ENCODE measurements around the gene TMEM250.
"Not testable (repeated sequence)": the region's sequence is repeated elsewhere in the genome, so short reads cannot be mapped to it uniquely, and the experiment has no call there.

TMEM250 gene

DNA sequence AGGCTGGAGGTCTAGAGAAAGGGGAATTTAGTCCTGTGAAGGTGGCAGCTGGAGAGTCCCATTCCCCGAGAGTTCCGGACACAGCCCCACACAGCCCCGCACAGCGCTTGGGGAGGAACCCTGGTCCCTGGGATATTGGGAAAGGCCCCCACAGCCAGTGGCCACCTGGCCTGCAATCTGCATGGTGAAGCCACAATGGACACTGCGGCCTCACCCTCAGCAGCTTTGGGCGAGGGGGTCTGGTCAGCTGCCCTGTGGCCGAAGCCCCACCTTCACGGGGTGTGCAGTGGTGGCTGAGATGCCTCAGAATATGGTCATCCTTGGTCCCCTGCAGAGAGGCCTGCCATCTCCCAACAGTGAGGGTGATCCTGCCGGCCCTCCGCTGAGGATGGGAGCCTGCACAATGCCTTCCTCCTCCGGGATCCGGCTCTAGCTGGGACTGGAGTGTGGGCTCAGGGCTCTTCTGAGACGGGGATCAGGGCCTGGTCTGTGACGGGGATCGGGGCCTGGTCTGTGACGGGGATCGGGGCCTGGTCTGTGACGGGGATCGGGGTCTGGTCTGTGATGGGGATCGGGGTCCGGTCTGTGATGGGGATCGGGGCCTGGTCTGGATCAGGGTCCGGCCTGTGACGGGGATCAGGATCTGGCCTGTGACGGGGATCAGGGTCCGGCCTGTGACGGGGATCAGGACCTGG, 33.3 kb upstream of the TMEM250 start:
- Histone ChIP-seq H3K9ac (ENCODE audit: low read depth, low read length) (no peak overlapping the region), H3K9me3 (ENCODE audit: control insufficient read depth, insufficient read depth, low read length) (no peaks in the 10 kb centered on the region), H3K4me1 (ENCODE audit: insufficient read depth, low read length) (peaks cover 4% of the 10 kb centered on the region; the same call in 1 of the 2 replicates)

DNA sequence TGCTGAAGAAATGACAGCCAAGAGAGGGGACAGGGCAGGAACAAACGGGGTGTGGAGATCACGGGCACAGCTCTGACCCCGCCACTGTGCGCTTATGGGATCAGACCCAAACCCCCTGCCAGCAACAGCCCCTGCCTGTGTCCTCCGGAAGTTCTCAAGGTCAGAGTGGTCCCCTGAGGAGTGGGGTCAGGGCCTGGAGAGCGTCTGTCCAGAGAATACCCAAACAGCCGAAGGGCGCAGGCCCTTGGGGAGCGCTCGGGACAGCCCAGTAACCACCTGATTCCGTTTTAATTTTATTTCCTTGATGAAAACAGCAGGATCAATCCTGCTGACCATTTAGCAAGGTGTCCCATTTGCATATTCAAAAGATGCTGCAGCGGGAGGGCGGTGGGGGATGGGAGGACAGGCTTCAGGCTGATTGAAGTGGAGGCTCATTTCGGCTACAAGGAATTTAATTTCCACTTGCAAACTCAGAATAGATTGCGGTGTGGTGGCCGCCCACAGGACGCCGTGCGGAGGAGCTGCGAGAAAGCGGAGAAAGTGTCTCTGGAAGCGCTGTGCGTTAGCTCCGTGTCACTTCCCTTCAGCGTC, 32.6 kb upstream of the TMEM250 start:
- H3K9ac ChIP-seq (ENCODE audit: low read depth, low read length) = no peak overlapping the region

More for the DNA sequence above, 33.3 kb upstream of the TMEM250 start:
- H3K36me3 ChIP-seq (ENCODE audit: insufficient read depth, low read length) = no peaks in the 10 kb centered on the region

DNA sequence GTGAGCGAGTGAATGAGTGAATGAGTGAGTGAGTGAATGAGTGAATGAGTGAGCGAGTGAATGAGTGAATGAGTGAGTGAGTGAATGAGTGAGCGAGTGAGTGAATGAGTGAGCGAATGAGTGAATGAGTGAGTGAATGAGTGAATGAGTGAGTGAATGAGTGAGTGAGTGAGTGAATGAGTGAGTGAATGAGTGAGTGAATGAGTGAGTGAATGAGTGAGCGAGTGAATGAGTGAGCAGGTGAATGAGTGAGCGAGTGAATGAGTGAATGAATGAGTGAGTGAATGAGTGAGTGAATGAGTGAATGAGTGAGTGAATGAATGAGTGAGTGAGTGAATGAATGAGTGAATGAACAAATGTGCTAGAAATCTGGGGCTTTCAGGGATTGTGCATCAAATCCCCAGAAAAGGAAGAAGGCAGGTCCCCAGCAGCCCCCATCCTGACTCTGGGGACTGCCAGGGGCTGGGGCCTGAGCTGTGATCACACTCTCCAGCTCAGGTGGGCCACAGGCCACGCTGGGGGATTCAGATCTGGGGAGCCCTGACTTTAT, 32.1 kb upstream of the TMEM250 start:
- not testable (repeated sequence) for H3K36me3 ChIP-seq (ENCODE audit: insufficient read depth, low read length); H3K9ac ChIP-seq (ENCODE audit: low read depth, low read length); H3K4me1 ChIP-seq (ENCODE audit: insufficient read depth, low read length); H3K9me3 ChIP-seq (ENCODE audit: control insufficient read depth, insufficient read depth, low read length)

More for the DNA sequence above, 32.6 kb upstream of the TMEM250 start:
- Histone ChIP-seq H3K9me3 (ENCODE audit: control insufficient read depth, insufficient read depth, low read length) (no peaks in the 10 kb centered on the region), H3K4me1 (ENCODE audit: insufficient read depth, low read length) (peaks cover 4% of the 10 kb centered on the region; the same call in 1 of the 2 replicates), H3K36me3 (ENCODE audit: insufficient read depth, low read length) (no peaks in the 10 kb centered on the region)

DNA sequence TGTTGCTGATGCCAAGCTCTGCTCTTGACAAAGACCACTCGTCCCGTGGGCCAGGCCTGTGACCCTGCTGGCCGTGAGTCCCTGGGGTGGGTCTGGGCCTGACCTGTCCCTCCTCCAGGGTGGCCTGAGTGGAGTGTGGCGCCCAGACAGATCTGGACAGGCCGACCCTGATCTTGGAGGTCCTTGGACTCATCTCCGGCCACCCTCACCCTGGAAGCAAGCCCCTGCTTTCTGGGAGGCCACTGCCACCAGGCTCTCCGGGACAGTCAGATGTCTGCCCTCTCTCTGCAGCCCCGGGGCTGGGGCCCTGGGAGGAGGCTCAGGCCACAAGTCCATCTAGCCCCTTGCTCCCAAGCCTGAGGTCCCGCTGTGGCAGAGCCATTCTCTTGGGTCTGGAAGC, 31.2 kb upstream of the TMEM250 start:
- no peak overlapping the region for H3K9ac ChIP-seq (ENCODE audit: low read depth, low read length)
- H3K36me3 ChIP-seq (ENCODE audit: insufficient read depth, low read length) = no peaks in the 10 kb centered on the region
- no peaks in the 10 kb centered on the region for H3K9me3 ChIP-seq (ENCODE audit: control insufficient read depth, insufficient read depth, low read length)
- peaks cover 4% of the 10 kb centered on the region; the same call in 1 of the 2 replicates for H3K4me1 ChIP-seq (ENCODE audit: insufficient read depth, low read length)

DNA sequence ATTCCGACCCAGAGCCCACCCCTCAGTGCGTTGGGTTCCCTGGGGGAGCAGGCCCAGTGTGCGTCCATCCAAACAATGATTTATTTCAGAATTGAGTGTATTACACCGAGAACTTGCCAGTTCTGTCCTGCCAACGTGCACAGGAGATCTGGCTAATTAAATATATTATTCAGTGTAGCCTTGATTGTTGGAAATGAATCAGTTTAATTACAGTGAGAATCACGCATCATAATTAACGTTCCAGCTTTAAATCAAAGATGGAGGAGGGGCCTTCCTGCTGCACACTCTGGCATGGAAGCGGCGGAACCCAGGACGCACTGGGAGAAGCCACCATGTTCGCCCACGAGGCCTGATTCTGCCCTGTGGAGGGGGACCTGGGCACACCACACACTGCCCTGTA, 30.7 kb upstream of the TMEM250 start:
- no peaks in the 10 kb centered on the region for H3K36me3 ChIP-seq (ENCODE audit: insufficient read depth, low read length)
- peaks cover 4% of the 10 kb centered on the region; the same call in 1 of the 2 replicates for H3K4me1 ChIP-seq (ENCODE audit: insufficient read depth, low read length)
- no peaks in the 10 kb centered on the region for H3K9me3 ChIP-seq (ENCODE audit: control insufficient read depth, insufficient read depth, low read length)
- no peak overlapping the region for H3K9ac ChIP-seq (ENCODE audit: low read depth, low read length)

DNA sequence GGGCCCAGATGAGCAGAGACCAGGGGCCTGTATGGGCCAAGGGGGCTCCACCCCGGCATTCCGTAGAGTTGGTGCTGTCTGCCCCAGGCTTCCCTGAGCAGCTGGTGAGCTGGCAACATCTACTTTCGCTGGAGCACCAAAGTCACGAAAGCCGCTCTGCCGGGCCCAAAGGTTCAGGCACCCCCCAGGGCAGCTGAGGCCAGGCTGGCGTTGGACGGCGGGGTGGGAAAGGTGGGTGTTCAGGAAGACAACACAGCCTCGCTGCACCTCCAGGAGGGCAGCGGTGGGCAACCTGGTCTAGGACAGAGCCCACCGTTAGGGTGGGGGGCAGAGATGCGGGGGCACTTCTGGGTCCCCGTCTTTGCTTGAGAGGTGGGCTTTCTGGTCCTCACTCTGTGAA, 30.1 kb upstream of the TMEM250 start:
- Histone ChIP-seq H3K9ac (ENCODE audit: low read depth, low read length) (no peak overlapping the region), H3K9me3 (ENCODE audit: control insufficient read depth, insufficient read depth, low read length) (no peaks in the 10 kb centered on the region), H3K4me1 (ENCODE audit: insufficient read depth, low read length) (peaks cover 4% of the 10 kb centered on the region; the same call in 1 of the 2 replicates), H3K36me3 (ENCODE audit: insufficient read depth, low read length) (no peaks in the 10 kb centered on the region)

DNA sequence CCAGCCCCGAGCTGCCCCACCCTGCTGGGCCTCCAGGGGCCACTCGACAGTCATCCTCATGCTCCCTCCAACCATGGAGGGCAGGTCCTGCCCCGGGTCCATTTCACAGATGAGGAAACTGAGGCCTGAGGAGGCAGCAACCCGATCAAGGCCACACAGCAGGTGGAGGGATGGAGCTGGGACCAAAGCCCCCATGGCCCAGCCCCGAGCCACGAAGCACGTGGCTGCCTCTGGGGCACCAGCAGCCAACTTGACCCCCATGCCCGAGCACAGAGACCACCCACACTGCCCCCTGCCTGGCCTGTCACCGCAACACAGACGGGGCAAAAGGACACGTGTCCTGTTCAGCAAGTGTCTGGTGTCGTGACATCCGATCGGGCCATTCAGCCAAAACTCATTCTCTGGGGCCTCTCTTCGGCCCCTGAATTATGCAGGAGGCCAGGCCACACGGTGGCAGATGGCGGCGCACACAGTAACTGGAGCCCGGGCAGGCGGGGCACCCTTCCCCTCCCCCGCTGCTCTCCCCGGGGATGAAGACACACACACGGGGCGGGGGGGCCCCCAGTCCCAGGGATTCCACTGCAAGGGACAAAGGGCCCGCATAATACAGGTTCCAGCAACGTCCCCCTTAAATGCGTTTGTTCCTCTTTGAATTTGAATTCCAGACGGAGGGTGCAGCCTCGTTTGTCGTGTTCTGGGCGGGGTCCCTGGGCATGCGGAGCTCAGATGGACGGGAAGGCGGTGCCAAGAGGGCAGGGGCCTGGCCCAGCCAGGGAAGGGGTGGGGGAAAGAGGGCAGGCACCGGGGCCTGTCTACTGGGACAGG, 29.4 kb upstream of the TMEM250 start:
- no peaks in the 10 kb centered on the region for H3K9me3 ChIP-seq (ENCODE audit: control insufficient read depth, insufficient read depth, low read length)
- H3K9ac ChIP-seq (ENCODE audit: low read depth, low read length) = no peak overlapping the region
- H3K4me1 ChIP-seq (ENCODE audit: insufficient read depth, low read length) = peaks cover 4% of the 10 kb centered on the region; the same call in 1 of the 2 replicates

DNA sequence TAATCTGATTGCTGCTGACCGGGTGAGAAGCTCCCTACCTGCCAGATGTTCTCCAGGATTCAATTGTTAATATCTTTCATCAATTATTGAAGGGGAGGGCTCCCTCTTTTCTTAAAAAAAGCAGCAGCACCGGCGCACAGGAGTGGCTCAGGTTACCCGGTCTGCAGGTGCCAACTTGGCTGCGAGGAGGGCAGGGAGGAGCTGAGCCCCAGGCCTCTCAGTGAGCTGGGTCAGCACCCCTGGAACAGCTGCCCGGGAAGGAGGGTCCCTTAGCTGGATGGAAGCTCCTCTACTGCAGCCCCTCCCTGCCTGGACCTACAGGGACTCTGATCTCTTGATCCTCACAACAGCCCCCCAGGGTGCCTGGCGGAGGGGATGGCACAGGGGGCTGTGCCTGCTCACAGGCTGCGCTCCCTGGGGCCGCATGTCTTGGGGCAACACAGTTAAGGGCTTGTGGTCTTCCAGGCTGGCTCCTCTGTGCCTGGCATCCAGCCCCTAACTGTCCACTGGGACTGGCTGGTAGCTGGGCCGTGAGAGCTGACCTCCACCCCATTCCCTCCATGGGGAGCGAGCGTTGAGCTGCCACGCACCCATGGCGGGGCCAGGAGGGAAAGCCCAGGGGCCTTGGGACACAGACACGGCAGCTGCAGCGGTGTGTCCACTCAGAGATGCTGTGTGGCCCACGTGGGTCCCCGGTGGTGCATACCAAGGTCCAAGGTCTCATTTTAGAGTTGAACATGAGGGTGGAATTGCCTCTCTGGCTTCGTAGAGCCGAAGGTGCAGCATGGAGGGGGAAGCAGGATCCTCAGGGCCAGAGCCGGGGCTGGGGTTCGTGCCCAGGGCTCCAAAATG, 28.6 kb upstream of the TMEM250 start:
- Histone ChIP-seq H3K36me3 (ENCODE audit: insufficient read depth, low read length) (no peaks in the 10 kb centered on the region), H3K4me1 (ENCODE audit: insufficient read depth, low read length) (peaks cover 5% of the 10 kb centered on the region; the same call in 1 of the 2 replicates), H3K9ac (ENCODE audit: low read depth, low read length) (no peak overlapping the region), H3K9me3 (ENCODE audit: control insufficient read depth, insufficient read depth, low read length) (no peaks in the 10 kb centered on the region)

More for the DNA sequence above, 29.4 kb upstream of the TMEM250 start:
- no peaks in the 10 kb centered on the region for H3K36me3 ChIP-seq (ENCODE audit: insufficient read depth, low read length)

DNA sequence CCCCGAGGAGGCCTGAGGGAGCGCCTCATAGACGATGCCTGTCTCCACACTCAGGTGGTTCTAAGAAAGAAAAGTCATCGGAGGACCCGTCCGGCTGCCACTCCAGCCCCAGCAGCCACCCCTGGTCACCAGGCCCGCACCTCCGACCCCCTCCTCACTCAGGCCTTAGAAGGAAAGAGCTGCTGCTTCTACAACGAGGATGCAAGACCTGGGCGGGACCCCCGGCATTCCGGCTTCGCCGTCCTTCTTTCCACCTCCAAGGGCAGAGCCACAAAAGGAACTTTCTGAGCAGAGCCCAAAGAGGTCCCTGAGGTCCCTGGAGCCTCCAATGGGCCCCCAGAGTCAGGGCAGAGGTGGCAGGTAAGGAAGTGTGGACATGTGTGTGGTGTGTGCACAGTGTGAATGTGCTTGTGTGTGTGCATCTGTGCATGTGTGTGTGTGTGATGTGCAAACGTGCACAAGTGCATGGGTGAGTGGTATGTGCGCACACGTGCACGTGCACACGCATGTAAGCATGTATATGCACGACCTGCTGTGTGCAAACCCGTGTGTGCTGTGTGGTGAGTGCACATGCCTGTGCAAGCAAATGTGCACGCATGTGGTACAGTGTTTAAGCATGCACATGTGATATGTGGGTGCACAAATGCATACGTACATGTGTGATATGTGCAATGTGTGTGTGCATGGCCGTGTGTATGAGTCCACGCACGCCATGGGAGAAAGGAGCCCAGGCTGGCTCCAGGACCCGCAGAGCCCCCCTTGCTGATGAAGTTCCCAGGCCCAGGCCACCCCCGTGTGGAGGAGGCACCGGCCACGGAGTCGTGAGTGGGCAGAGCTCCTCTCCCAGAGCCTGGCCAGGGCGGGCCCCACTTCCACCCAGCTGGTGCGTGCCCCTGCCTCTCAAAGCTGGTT, 27.7 kb upstream of the TMEM250 start:
- no peak overlapping the region for H3K9ac ChIP-seq (ENCODE audit: low read depth, low read length)
- H3K9me3 ChIP-seq (ENCODE audit: control insufficient read depth, insufficient read depth, low read length) = no peaks in the 10 kb centered on the region
- H3K4me1 ChIP-seq (ENCODE audit: insufficient read depth, low read length) = peaks cover 3% of the 10 kb centered on the region; the same call in 1 of the 2 replicates
- H3K36me3 ChIP-seq (ENCODE audit: insufficient read depth, low read length) = no peaks in the 10 kb centered on the region

DNA sequence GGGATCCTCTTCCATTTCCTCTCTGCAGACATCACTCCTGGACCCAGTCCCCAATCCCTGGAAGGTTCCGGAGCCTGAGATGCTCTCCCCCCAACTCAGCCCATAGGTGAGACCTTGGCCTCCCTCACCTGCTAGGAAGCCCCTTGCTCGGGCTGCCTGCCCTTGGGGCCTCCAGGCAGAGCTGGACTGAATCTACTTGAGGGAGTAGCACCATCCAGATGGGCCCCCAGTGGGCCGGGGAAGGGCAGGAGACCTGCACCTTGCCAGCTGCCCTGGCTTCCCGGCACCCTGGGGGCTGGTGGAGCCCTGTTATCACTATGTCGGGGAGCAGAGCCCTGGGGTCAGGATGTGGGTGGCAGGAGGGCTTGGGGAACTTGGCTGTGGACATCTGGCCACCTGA, 26.9 kb upstream of the TMEM250 start:
- no peaks in the 10 kb centered on the region for H3K9me3 ChIP-seq (ENCODE audit: control insufficient read depth, insufficient read depth, low read length)
- no peak overlapping the region for H3K9ac ChIP-seq (ENCODE audit: low read depth, low read length)
- H3K4me1 ChIP-seq (ENCODE audit: insufficient read depth, low read length) = peaks cover 3% of the 10 kb centered on the region; the same call in 1 of the 2 replicates
- H3K36me3 ChIP-seq (ENCODE audit: insufficient read depth, low read length) = no peaks in the 10 kb centered on the region

DNA sequence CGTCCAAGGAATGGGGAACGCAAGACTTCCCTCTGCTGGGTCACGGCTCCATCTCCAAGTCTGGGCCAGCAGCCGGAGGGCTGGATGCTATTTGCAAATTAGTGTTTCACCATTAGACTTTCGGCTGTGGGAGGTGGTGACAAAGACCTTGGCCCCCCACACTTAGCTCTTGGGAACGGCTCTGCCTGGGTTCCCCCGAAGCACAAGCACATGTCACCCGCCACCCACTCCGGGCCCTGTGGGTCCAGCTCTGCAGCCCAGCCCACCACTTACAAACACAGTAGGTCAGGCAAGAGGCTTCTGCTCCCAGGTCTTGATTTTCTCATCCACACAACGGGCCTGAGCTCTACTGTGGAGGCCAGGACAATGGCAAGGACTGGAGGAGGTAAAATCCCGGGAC, 25.8 kb upstream of the TMEM250 start:
- Histone ChIP-seq H3K4me1 (ENCODE audit: insufficient read depth, low read length) (peaks cover 3% of the 10 kb centered on the region; the same call in 1 of the 2 replicates), H3K36me3 (ENCODE audit: insufficient read depth, low read length) (no peaks in the 10 kb centered on the region), H3K9ac (ENCODE audit: low read depth, low read length) (no peak overlapping the region)

DNA sequence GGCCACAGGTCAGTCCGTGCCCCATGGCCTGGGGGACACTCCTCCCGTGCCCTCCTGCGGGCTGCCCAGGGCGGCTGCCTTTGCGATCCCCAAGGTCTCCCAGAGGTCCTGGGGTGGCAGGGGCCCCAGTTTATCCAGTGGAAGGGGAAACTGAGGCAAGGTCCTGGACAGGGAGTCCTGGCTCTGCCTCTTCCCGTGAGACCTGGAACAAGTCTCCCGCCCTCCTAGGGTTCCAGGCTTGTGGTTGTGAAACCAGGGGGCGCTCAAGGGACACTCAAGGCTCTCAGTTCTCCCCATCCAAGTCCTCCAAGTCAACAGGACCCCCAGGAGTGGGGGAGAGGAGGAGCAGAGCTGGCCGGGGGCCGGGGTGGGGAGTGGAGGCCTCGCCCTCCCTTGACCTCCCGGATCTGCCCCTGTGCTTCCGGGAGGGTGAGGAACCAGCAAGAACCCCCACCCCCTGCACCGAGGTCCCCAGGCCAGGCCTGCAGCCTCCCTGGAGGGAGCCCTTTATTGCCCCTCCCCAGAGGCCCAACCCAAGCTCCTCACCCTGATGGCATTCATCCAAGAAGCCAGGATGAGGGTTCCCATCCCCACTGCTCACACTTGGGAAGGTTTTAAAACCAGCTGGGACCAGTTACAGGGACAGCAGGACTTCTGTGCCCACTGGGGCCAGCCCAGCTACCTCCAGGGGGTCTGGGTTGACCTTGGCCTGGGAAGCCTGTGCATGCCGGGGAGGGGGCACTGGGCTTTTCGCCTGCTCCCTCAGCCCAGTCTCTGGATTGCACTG, 24.7 kb upstream of the TMEM250 start:
- no peak overlapping the region for H3K9ac ChIP-seq (ENCODE audit: low read depth, low read length)
- H3K36me3 ChIP-seq (ENCODE audit: insufficient read depth, low read length) = no peaks in the 10 kb centered on the region
- H3K9me3 ChIP-seq (ENCODE audit: control insufficient read depth, insufficient read depth, low read length) = no peaks in the 10 kb centered on the region
- peaks cover 5% of the 10 kb centered on the region; the same call in 1 of the 2 replicates for H3K4me1 ChIP-seq (ENCODE audit: insufficient read depth, low read length)

More for the DNA sequence above, 25.8 kb upstream of the TMEM250 start:
- no peaks in the 10 kb centered on the region for H3K9me3 ChIP-seq (ENCODE audit: control insufficient read depth, insufficient read depth, low read length)
